Measurements from ENCODE around the gene NUTM1. TPM values are rescaled to one million over a fixed set of nuclear protein-coding genes. Genes with fewer than 3 reads are reported as not detected.
"Not testable (repeated sequence)": the region's sequence is repeated elsewhere in the genome, so short reads cannot be mapped to it uniquely, and the experiment has no call there.

NUTM1 gene
- total RNA-seq, 2 experiments from 2014 or later = not detected

DNA sequence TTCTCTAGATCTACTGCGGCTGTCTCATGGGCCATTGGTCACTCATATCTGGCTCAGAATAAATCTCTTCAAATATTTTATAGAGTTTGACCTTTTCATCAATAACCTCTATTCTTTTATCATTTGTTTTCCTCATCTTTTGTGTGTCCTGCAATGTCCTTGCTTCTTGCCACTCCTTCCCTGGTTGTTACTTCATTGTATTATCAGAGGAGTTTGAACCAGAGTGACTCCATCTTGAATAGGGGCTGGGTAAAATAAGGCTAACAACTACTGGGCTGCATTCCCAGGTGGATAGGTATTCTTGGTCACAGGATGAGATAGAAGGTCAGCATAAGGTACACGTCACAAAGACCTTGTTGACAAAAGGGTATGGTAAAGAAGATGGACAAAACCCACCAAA is 33.7 kb downstream of the NUTM1 start:
- no peaks in the 10 kb centered on the region for H3K9me3 Mint-ChIP-seq (ENCODE audit: low read depth)
- peaks cover 5% of the 10 kb centered on the region for H3K36me3 Mint-ChIP-seq
- DNase-seq (no peak), ATAC-seq (no peak)
- no peak overlapping the region for H3K4me3 Mint-ChIP-seq
- H3K27ac Mint-ChIP-seq = no peak overlapping the region
- CTCF ChIA-PET = interaction anchor here (0.9 kb wide), 1 partner anchor 9 kb away, joined by 4 read pairs; the partner anchor contains the start of gene LPCAT4
- H3K27me3 Mint-ChIP-seq = no peaks in the 10 kb centered on the region
- H3K4me1 Mint-ChIP-seq = no peaks in the 10 kb centered on the region

DNA sequence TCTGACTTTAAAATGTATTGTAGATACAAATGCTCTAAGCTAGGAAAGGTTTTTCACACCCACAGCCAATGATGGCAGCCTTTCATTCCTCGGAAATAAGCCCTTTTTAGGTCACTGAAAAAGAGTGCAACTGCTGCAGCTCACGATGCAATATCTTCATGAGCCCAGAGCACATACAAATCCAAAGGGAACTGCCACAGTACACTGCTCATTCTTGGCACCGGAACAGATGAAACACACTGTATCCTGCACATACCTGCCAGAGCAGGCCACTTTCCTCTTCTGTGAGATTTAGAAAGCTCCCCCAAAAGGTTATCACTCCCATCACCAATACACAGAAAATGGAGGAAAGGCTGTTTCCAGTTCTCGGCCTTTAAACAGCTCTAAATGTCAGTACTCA is 37.4 kb downstream of the NUTM1 start:
- H3K4me1 Mint-ChIP-seq; ATAC-seq; CTCF ChIA-PET; H3K27ac Mint-ChIP-seq; H3K36me3 Mint-ChIP-seq; H3K4me3 Mint-ChIP-seq; H3K9me3 Mint-ChIP-seq (ENCODE audit: low read depth); H3K27me3 Mint-ChIP-seq; DNase-seq: not testable (repeated sequence)

DNA sequence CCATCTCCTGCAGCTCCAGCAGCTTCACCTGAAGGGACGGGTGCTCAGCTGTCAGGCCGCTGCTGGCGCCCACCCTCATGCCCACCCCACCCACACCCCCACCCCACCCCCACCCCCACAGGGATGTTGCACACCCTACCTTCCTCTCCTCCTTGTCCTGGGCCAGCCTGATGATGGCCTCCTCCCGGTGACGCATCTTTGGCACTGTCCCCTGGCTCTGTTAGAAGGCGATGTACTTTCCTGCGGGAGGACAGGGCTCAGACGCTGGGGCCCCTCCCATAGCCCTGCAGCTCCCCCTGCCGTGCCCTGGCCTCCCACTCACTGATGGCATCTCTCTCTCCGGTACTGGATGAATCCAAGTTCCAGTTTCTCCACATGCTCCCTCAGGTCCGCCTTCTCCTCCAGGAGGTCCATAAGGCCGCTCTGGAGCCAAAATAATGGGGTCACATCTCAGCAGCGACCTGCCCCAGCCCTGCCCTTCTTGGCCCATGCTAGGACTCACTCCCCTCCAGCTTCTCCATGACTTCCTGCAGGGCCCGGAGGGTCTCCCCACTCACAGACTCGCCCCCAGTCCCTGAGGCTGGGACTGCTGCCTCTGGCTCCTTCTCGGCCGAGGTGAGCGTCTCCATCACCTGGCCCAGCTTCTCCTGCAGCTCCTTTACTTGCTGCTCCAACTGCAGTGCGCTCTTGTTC is 38.9 kb downstream of the NUTM1 start:
- ATAC-seq; H3K9me3 Mint-ChIP-seq (ENCODE audit: low read depth); H3K4me1 Mint-ChIP-seq; H3K4me3 Mint-ChIP-seq; CTCF ChIA-PET; H3K36me3 Mint-ChIP-seq; H3K27me3 Mint-ChIP-seq; DNase-seq; H3K27ac Mint-ChIP-seq: not testable (repeated sequence)

DNA sequence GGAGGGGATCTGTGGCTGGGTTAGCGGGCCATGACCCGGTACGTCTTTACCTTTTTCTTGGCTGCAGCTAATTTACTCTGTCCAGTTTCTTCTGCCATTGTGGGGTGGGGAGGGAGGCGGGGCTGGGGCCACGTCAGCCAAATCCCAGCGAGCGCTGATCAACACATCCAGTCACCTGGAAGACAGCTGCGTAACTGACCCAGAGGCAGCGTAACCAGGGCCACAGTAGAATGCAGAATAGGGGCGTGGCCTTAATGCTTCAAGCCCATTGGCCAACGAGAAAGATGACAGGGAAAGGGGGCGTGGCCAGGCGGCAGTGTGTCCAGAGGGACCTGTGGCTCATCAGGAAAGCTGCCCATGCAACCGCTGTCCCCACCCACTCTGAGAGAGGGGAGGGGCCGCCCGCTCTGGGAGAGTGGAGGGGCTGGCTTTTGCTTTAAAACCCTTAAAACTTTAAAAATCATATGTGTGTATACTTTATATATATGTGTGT is 46.5 kb downstream of the NUTM1 start:
- H3K36me3 Mint-ChIP-seq; H3K4me1 Mint-ChIP-seq; H3K27me3 Mint-ChIP-seq; H3K4me3 Mint-ChIP-seq; ATAC-seq; H3K9me3 Mint-ChIP-seq (ENCODE audit: low read depth); H3K27ac Mint-ChIP-seq; DNase-seq; CTCF ChIA-PET: not testable (repeated sequence)

DNA sequence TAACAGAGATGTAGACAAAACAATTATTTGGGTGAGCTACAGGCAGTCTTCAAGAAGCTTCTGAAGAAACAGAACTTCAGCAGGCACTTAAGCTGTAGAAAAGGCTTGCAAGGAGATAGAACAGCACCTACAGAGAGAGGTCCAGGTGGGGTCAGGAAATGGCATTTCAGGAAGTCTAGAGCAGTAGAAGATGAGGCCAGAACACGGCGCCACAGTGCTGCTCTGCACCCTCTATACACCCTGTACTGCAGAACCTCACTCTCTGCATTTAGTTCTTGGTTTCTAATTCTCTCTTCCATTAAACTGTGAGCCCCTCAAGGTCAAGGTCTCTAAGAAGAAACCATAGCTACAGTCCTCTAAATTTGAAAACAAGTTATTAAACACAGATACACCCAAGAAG is 49.9 kb downstream of the NUTM1 start:
- H3K27ac Mint-ChIP-seq; H3K4me1 Mint-ChIP-seq; DNase-seq; CTCF ChIA-PET; H3K36me3 Mint-ChIP-seq; H3K9me3 Mint-ChIP-seq (ENCODE audit: low read depth); ATAC-seq; H3K4me3 Mint-ChIP-seq; H3K27me3 Mint-ChIP-seq: not testable (repeated sequence)

DNA sequence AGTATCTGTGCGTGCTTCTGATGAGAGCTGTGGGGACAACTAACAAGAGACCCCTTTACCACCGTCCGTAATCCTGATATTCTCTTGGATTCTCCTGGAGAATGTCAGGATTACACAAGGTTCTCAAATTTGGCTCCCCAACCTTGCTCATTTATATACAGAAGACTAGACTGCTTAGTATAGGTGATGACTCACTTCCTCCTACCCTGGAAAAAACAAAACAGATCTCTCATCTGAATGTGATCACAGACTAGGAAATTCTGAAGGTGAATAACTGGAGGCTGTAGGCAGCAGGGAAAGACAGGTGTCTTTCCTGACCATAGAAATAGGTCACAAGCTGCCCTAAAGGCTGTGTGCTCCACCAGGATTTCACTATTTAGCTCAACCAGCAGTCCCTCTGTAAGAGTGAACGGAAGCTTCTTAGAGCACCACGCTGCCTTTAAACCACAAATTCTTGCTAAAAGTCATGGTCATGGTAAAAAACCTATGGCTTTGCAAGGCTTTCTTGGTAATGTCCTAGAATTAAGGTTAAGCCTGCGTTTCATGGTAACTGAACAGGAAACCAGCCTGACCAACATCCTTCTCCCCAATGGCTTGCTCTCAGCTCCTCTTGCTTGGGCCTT is 54.6 kb downstream of the NUTM1 start:
- H3K4me1 Mint-ChIP-seq; H3K9me3 Mint-ChIP-seq (ENCODE audit: low read depth); H3K27me3 Mint-ChIP-seq; H3K4me3 Mint-ChIP-seq; H3K27ac Mint-ChIP-seq; CTCF ChIA-PET; H3K36me3 Mint-ChIP-seq: not testable (repeated sequence)
- DNase-seq = peak; percentile 50
- ATAC-seq = peak; percentile 93

DNA sequence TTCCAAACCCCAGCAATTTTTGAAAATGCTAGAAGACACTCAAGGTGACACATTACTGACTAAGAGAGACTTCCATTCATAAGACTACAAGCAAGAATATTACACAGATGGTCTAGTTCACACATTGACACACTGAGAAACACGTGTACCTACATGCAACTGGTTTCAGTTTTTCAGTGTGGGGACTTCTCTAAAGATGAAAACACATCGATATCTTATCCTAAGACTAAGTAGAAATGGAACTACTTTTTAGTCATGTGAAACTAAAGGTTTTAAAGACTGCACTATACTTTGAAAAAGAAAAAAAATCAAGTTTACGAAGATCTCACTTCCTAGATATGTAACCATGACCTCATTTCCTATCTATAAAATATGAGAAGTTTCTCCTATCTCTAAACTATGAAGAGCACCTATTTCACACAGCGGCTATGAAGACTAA is 60.1 kb downstream of the NUTM1 start:
- H3K27ac Mint-ChIP-seq; H3K36me3 Mint-ChIP-seq; CTCF ChIA-PET; DNase-seq; H3K27me3 Mint-ChIP-seq; H3K4me3 Mint-ChIP-seq; H3K9me3 Mint-ChIP-seq (ENCODE audit: low read depth); H3K4me1 Mint-ChIP-seq: not testable (repeated sequence)
- ATAC-seq = peak; percentile 50

DNA sequence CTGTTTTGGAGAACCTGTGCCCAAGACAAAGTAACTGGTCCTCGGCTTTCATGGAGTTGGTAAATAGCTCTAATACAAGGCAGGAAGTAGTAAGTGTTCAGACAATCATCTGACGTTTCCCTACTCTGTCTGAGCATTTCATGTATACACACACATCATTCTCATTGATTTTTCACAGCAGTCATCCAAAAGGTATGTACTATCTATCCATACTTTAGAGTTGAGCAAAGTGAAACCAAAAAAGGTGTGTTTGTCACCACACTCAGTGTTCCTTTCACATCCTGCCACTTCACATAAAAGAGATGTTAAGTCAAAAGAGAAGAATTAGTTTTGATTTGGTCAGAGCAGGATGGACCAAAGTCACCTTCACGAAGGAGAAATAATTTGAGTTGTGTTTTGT is 60.8 kb downstream of the NUTM1 start:
- H3K27me3 Mint-ChIP-seq; DNase-seq; H3K4me1 Mint-ChIP-seq; H3K4me3 Mint-ChIP-seq; H3K9me3 Mint-ChIP-seq (ENCODE audit: low read depth); H3K36me3 Mint-ChIP-seq; CTCF ChIA-PET; H3K27ac Mint-ChIP-seq: not testable (repeated sequence)
- ATAC-seq = peak; percentile 81

Small RNA genes within 50 kb of the gene (microRNA-seq; reads per million reads assigned to microRNA genes)
- not detected for gene MIR1233-1

Other genes starting within 250 kb of the NUTM1 start
- 10 to 100 TPM; 66.2 to 76.5 TPM for gene EMC7, start 241.5 kb upstream of the NUTM1 start, total RNA-seq
- gene PGBD4, start 241.2 kb upstream of the NUTM1 start, total RNA-seq = 1 to 10 TPM; 3.8 to 5.2 TPM
- 10 to 100 TPM; 41.5 to 56.5 TPM for gene KATNBL1, start 133.2 kb upstream of the NUTM1 start, total RNA-seq
- gene EMC4, start 118.3 kb upstream of the NUTM1 start, total RNA-seq = 10 to 100 TPM; 89.2 to 97.2 TPM
- 10 to 100 TPM; 28.2 to 55.2 TPM for gene SLC12A6, start 5.5 kb upstream of the NUTM1 start, total RNA-seq
- 100 to 1,000 TPM; 166 to 249 TPM for gene NOP10, start 179 bp upstream of the NUTM1 start, total RNA-seq
- gene LPCAT4, start 23.9 kb downstream of the NUTM1 start, total RNA-seq = 100 to 1,000 TPM; 126 to 128 TPM
- gene GOLGA8A, start 94.5 kb downstream of the NUTM1 start, total RNA-seq = 100 to 1,000 TPM; 224 to 256 TPM
- 100 to 1,000 TPM; 278 to 372 TPM for gene GOLGA8B, start 240.3 kb downstream of the NUTM1 start, total RNA-seq

Measured in activated CD8-positive, alpha-beta memory T cell treated with anti-CD3 and anti-CD28 coated beads, Interleukin-2, amount 10 ng/mL, durations not matched to agents 7 days and 5 days (primary cell).